Transverse colon (tissue), 4 donors: ENCODE results near the gene TCAIM. TPM values are rescaled to one million over a fixed set of nuclear protein-coding genes. Genes with fewer than 3 reads are reported as not detected.

ENCODE experiments used
- DNase-seq: peaks from one replicate; pipeline ENCODE4 v3.0.0-alpha.2; 2019
- H3K27ac ChIP-seq, 4 donors: fragments of 200-600 bp; sonication (generic); 2 replicates each; pipeline ENCODE4 v1.5.1; 2016 to 2018; ENCODE audit warnings: inconsistent platforms in 4 of 4
- H3K27me3 ChIP-seq: fragments of 200-600 bp; sonication (generic); 2 replicates; pipeline ENCODE4 v1.5.1; 2017; ENCODE audit warnings: inconsistent platforms
- H3K36me3 ChIP-seq, 4 donors: fragments of 200-600 bp; sonication (generic); 2 replicates each; pipeline ENCODE4 v1.5.1; 2017 to 2019; ENCODE audit warnings: inconsistent platforms in 4 of 4
- H3K4me1 ChIP-seq, 4 donors: fragments of 200-600 bp; sonication (generic); 2 replicates each; pipeline ENCODE4 v1.5.1; 2017 to 2020; ENCODE audit warnings: inconsistent platforms in 4 of 4
- H3K4me3 ChIP-seq, 4 donors: fragments of 200-600 bp; sonication (generic); 1 replicate in 1 of 4; 2 replicates in 3 of 4; pipeline versions ENCODE4 v1.5.1 to v1.6.1; 2017 to 2019; ENCODE audit warnings: inconsistent platforms in 4 of 4
- H3K9me3 ChIP-seq, 2 donors: fragments of 200-600 bp; sonication (generic); 2 replicates each; pipeline ENCODE4 v1.5.1; 2017 to 2019; ENCODE audit warnings: inconsistent platforms in 2 of 2
- CTCF ChIP-seq, 5 experiments: fragments of 200-600 bp in 3 of 5; fragments of 450-650 bp in 2 of 5; sonication (generic) in 3 of 5; IDR thresholded peaks; 1 replicate in 2 of 5; 2 replicates in 3 of 5; pipeline ENCODE4 v1.5.1; 2016 to 2017; ENCODE audit warnings: antibody characterized with exemption in 5 of 5, inconsistent platforms in 3 of 5, mild to moderate bottlenecking in 2 of 5, moderate library complexity in 1 of 5
- EP300 ChIP-seq: sonication (generic); formaldehyde crosslinking; IDR thresholded peaks from one replicate; pipeline ENCODE4 v1.6.1; 2017; ENCODE audit warnings: antibody characterized with exemption, low read depth
- POLR2A ChIP-seq: fragments of 450-650 bp; IDR thresholded peaks from one replicate; pipeline ENCODE4 v1.6.1; 2016; ENCODE audit warnings: antibody characterized with exemption, mild to moderate bottlenecking, moderate library complexity
- POLR2AphosphoS5 ChIP-seq, 3 donors: sonication (generic); formaldehyde crosslinking; IDR thresholded peaks; one replicate each; pipeline ENCODE4 v1.6.1; 2016; ENCODE audit warnings: antibody characterized with exemption in 3 of 3
- WGBS, 2 donors: methylation state at CpG; one replicate each; pipeline ENCODE4 v1.1.5; 2018; ENCODE audit warnings: low coverage in 1 of 2; 5-methylcytosine and 5-hydroxymethylcytosine counted together
- in situ Hi-C, 4 donors: fragments of 200-750 bp; cut with MboI; loops; one replicate each; pipeline versions ENCODE4 v1.15.0 to v1.15.1; 2017; ENCODE audit warnings: low sequenced_read_pairs in 3 of 4, low pct_ligation_motif_present in 1 of 4, low pct_unique_long_range_greater_than_20kb in 1 of 4
- intact Hi-C: fragments of 100-400 bp; cut with DNase I; formaldehyde crosslinking; loops from one replicate; pipeline ENCODE4 v1.15.1; 2023; ENCODE audit warnings: low total_unique reads
- total RNA-seq, 4 donors: library from RNA; depleted of rRNA; stranded (reverse); fragments of >200 nt; gene quantifications; one replicate each; pipeline ENCODE4 v1.1.0, GENCODE V29; 2016

The TCAIM gene
- total RNA-seq, 4 donors from 2014 or later: 2.2 to 19.5 (median 14.6) TPM

GRCh38 chr3:44454258-44454657, 115.7 kb downstream of the TCAIM start:
- in situ Hi-C loops: no loop called here
- intact Hi-C loops: no loop called here
- Histone ChIP-seq H3K27me3 (no peaks in the 10 kb centered on the region), H3K4me1 (no peaks in the 10 kb centered on the region), H3K4me3 (no peak overlapping the region), H3K36me3 (peaks cover 0 to 70% (median 29%) of the 10 kb centered on the region in 4 donors), H3K9me3 (no peaks in the 10 kb centered on the region), H3K27ac (no peak overlapping the region)
- DNase-seq: no peak
- WGBS, 2 donors: 98 to 100% methylated on average over 1 to 4 of the region's 4 CpGs
- TF ChIP-seq POLR2A (no peak), EP300 (no peak), POLR2AphosphoS5 (IDR thresholded peaks at IDR 0.05) (no peak), CTCF (IDR thresholded peaks at IDR 0.05) (no peak)

GRCh38 chr3:44455318-44455717, 116.8 kb downstream of the TCAIM start:
- no peak for DNase-seq
- in situ Hi-C loops (no loop called here), intact Hi-C loops (no loop called here)
- no peaks in the 10 kb centered on the region for H3K4me1 ChIP-seq
- H3K27ac ChIP-seq: no peak overlapping the region
- 93 to 94% methylated on average over 3 to 10 of the region's 10 CpGs for WGBS, 2 donors
- H3K27me3 ChIP-seq: no peaks in the 10 kb centered on the region
- H3K36me3 ChIP-seq: peaks cover 0 to 60% (median 26%) of the 10 kb centered on the region in 4 donors
- H3K9me3 ChIP-seq: peaks cover 0 to under 1% of the 10 kb centered on the region in 2 donors
- no peak overlapping the region for H3K4me3 ChIP-seq
- TF ChIP-seq EP300 (no peak), POLR2AphosphoS5 (IDR thresholded peaks at IDR 0.05) (no peak), POLR2A (no peak), CTCF (IDR thresholded peaks at IDR 0.05) (no peak)

Other genes starting within 250 kb of the TCAIM start
- gene TOPAZ1, start 96.9 kb upstream of the TCAIM start, total RNA-seq: not detected
- gene ZNF445, start 138.9 kb downstream of the TCAIM start, total RNA-seq: 10 to 100 TPM in 1 of 4 donors, 1 to 10 TPM in 3; 6.8 to 12.7 (median 8.6) TPM
- 1 to 10 TPM in 2 of 4 donors, under 1 TPM in 2; 0.37 to 3.2 (median 1.0) TPM for gene ZKSCAN7, start 216.4 kb downstream of the TCAIM start, total RNA-seq
- 1 to 10 TPM in 1 of 4 donors, under 1 TPM in 2, not detected in 1; 0.55 to 2.2 (median 0.79) TPM for gene ZNF660, start 246.2 kb downstream of the TCAIM start, total RNA-seq